Fibroblast of mammary gland (primary cell): Measurements from ENCODE around the gene WWOX.

Experiments
- DNase-seq: peaks from one replicate; pipeline ENCODE4 v3.0.0-alpha.2; 2010; ENCODE audit warnings: low read depth
- H3K4me3 ChIP-seq: 2 replicates; pipeline ENCODE4 v1.5.1; 2011; ENCODE audit warnings: low read depth, mild to moderate bottlenecking, low read length, moderate library complexity; ENCODE audit not compliant: control insufficient read depth
- CTCF ChIP-seq: conservative IDR thresholded peaks from 2 replicates; pipeline ENCODE4 v1.5.1; 2011; ENCODE audit warnings: low read depth, low read length, inconsistent platforms; ENCODE audit not compliant: control insufficient read depth, insufficient read depth

The WWOX gene

GRCh38 chr16:78365366-78365765, 265.9 kb downstream of the WWOX start:
- no peak overlapping the region for H3K4me3 ChIP-seq
- no peak for DNase-seq
- no peak for TF ChIP-seq CTCF

- no peak for TF ChIP-seq CTCF
- no peak overlapping the region for H3K4me3 ChIP-seq
- DNase-seq, result no peak
Measured at GRCh38 chr16:78368121-78369102, 269.0 kb downstream of the WWOX start.

- DNase-seq, result no peak
- no peak overlapping the region for H3K4me3 ChIP-seq
- no peak for TF ChIP-seq CTCF
Measured at GRCh38 chr16:78372277-78372676, 272.8 kb downstream of the WWOX start.

- TF ChIP-seq CTCF, result no peak
- DNase-seq, result no peak
- no peak overlapping the region for H3K4me3 ChIP-seq
Measured at GRCh38 chr16:78375055-78375679, 275.7 kb downstream of the WWOX start.

- no peak overlapping the region for H3K4me3 ChIP-seq
- no peak for TF ChIP-seq CTCF
- no peak for DNase-seq
Measured at GRCh38 chr16:78376452-78376851, 277.0 kb downstream of the WWOX start.

GRCh38 chr16:78377312-78377711, 277.9 kb downstream of the WWOX start:
- no peak for TF ChIP-seq CTCF
- H3K4me3 ChIP-seq, result no peak overlapping the region
- no peak for DNase-seq

- TF ChIP-seq CTCF, result no peak
- H3K4me3 ChIP-seq, result no peak overlapping the region
- no peak for DNase-seq
Measured at GRCh38 chr16:78381060-78381459, 281.6 kb downstream of the WWOX start.
